PFSK-1 (cell line): ENCODE data around the gene NRDC.

Experiments used
- FOXP2 ChIP-seq: optimal IDR thresholded peaks from 2 replicates; pipeline ENCODE3; 2011; ENCODE audit warnings: borderline replicate concordance, control low read depth, inconsistent platforms; ENCODE audit not compliant: insufficient read depth; ENCODE audit errors: extremely low read length, extremely low read depth
- POLR2AphosphoS5 ChIP-seq: IDR thresholded peaks from 2 replicates; pipeline ENCODE4 v1.6.1; 2012; ENCODE audit warnings: low read depth, mild to moderate bottlenecking, control low read depth, low read length, moderate library complexity
- SIN3A ChIP-seq: IDR thresholded peaks from 2 replicates; pipeline ENCODE4 v1.6.1; 2012; ENCODE audit warnings: mild to moderate bottlenecking, low read length, moderate library complexity, borderline replicate concordance; ENCODE audit not compliant: insufficient read depth
- TAF1 ChIP-seq: IDR thresholded peaks from 2 replicates; pipeline ENCODE4 v1.6.1; 2012; ENCODE audit warnings: low read length, control low read depth, borderline replicate concordance; ENCODE audit not compliant: insufficient read depth
- TF ChIP-seq, protein P1 (sequence below), 2 experiments: IDR thresholded peaks; 2 replicates each; pipeline versions ENCODE4 v1.6.1 to v1.8.0; 2011 to 2012; ENCODE audit warnings: low read depth in 2 of 2, low read length in 2 of 2, control low read depth in 1 of 2, inconsistent platforms in 1 of 2, mild to moderate bottlenecking in 1 of 2, moderate library complexity in 1 of 2; ENCODE audit not compliant: insufficient read depth in 1 of 2

The NRDC gene

DNA sequence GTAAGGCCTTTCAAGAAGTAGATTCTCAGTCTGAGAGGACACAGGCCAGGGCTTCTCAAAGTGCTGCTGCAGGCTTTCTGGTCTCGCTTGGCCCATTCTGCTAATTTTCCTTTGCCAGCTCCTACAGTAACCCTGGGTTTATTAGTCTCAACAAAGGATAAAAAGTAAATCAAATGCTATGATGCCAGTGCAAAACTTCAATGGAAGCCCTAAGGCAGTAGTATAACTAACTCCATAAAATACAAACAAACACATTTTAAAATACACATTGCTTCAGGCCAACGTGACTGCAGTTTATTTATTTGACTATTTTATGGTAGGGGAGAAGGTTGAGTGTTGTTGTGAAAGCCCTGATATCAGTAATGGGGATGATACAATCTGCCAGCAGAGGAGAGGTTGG is 89.6 kb downstream of the NRDC start:
- TF ChIP-seq, protein P1, sequence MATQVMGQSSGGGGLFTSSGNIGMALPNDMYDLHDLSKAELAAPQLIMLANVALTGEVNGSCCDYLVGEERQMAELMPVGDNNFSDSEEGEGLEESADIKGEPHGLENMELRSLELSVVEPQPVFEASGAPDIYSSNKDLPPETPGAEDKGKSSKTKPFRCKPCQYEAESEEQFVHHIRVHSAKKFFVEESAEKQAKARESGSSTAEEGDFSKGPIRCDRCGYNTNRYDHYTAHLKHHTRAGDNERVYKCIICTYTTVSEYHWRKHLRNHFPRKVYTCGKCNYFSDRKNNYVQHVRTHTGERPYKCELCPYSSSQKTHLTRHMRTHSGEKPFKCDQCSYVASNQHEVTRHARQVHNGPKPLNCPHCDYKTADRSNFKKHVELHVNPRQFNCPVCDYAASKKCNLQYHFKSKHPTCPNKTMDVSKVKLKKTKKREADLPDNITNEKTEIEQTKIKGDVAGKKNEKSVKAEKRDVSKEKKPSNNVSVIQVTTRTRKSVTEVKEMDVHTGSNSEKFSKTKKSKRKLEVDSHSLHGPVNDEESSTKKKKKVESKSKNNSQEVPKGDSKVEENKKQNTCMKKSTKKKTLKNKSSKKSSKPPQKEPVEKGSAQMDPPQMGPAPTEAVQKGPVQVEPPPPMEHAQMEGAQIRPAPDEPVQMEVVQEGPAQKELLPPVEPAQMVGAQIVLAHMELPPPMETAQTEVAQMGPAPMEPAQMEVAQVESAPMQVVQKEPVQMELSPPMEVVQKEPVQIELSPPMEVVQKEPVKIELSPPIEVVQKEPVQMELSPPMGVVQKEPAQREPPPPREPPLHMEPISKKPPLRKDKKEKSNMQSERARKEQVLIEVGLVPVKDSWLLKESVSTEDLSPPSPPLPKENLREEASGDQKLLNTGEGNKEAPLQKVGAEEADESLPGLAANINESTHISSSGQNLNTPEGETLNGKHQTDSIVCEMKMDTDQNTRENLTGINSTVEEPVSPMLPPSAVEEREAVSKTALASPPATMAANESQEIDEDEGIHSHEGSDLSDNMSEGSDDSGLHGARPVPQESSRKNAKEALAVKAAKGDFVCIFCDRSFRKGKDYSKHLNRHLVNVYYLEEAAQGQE (IDR thresholded peaks at IDR 0.05; ENCODE audit: insufficient read depth in 1 of 2, low read depth in 2 of 2, low read length in 2 of 2) = no peak
- TF ChIP-seq POLR2AphosphoS5 = no peak
- TF ChIP-seq TAF1 = no peak
- no peak for TF ChIP-seq FOXP2
- TF ChIP-seq SIN3A = no peak

DNA sequence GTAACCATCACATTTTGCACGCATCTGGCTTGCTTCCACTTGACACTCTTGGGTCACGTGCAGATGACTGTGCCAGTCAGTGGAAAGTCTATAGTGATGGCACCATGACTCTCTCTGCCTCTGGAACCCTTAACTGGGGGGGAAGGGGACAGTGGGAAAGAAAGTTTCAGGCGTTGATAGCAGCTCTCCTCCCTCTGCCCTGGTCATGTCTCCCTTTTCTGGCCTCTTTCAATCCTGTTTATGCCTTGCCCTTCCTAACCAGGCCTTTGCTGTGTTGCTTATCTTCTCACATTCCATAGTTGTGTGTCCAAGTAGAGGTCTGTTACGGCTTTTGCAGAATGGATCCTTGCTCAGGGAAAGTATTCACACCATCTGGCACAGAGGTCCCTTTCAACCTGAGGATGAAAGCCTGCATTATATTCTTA is 93.5 kb downstream of the NRDC start:
- TF ChIP-seq FOXP2 (no peak), SIN3A (no peak), TAF1 (no peak), POLR2AphosphoS5 (no peak)
- TF ChIP-seq, protein P1 (IDR thresholded peaks at IDR 0.05; ENCODE audit: insufficient read depth in 1 of 2, low read depth in 2 of 2, low read length in 2 of 2) = no peak

DNA sequence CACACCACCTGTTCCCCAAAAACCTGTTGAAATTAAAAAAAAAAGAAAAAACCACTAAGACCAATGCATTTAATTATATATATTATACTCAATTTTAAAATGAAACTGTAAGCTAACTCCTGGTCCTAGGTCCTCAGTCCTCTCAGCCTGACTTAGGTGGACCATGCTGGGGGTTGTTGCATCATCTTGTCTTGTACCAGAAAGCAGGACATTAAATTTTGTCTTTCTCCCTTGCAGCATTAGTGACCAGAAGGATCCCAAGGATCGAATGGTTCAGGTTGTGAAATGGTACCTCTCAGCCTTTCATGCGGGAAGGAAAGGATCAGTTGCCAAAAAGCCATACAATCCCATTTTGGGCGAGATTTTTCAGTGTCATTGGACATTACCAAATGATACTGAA is 97.6 kb downstream of the NRDC start:
- TF ChIP-seq FOXP2 = no peak

DNA sequence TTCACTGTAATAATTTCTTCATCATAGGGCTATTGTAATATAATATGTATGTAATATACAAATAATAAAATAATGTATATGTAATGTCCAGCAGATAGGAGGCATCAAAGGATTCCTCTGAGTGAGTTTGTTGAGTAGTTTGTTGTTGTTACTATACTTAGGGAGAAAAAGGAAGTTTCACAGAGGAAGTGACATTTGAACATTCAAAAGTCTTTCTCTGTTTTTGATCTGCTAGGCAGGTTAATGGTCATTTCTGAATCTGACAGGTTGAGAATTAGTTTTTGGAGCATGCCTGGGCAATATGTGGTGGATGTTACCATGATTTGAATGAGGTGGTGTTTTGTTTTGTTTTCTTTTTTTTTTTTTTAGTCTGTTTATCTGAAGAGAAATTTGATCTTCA is 102.1 kb downstream of the NRDC start:
- TF ChIP-seq, protein P1 (IDR thresholded peaks at IDR 0.05; ENCODE audit: insufficient read depth in 1 of 2, low read depth in 2 of 2, low read length in 2 of 2) = no peak
- no peak for TF ChIP-seq POLR2AphosphoS5
- no peak for TF ChIP-seq TAF1
- TF ChIP-seq FOXP2 = no peak
- no peak for TF ChIP-seq SIN3A

DNA sequence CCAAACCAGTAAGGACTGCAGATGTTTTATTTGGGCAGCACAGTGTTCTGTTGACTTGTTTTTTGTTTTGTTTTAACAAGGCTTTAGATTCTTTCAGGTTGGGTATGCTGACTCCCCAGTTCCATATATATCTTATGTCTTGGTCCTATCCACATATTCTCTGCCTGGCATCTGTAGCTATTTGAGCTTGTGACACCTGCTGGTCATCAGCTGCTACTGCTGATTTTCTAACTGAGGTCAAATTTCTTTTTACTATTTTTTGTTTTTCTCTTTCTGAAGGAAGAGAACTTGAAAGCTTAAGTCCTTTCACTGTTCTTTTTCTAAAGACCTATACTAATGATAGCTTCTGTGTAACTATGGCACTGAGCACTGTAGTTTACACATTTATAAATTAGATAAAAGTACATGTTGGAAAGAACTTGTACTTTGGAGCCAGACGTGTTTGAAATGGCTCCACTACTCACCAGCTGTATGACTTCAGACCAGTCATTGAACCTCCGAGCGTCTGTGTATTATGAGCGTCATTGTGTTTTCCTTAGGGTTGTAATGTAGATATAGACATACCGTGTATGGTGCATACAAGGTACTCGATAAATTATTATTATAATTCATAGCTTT is 109.4 kb downstream of the NRDC start:
- TF ChIP-seq FOXP2 (no peak), SIN3A (no peak), TAF1 (no peak), POLR2AphosphoS5 (no peak)
- TF ChIP-seq, protein P1 (IDR thresholded peaks at IDR 0.05; ENCODE audit: insufficient read depth in 1 of 2, low read depth in 2 of 2, low read length in 2 of 2) = no peak
